Adipocyte (in vitro differentiated cells): ENCODE results near the gene MEIS3.

ENCODE experiments used
- DNase-seq: peaks from one replicate; pipeline ENCODE4 v3.0.0-alpha.2; 2015; ENCODE audit warnings: low read depth
- H3K27me3 ChIP-seq: replicated peaks from 2 replicates; pipeline ENCODE4 v1.7.0; 2013; ENCODE audit warnings: mild to moderate bottlenecking, low read length, moderate library complexity; ENCODE audit not compliant: control insufficient read depth, insufficient read depth
- H3K36me3 ChIP-seq: 2 replicates; pipeline ENCODE4 v1.7.0; 2013; ENCODE audit warnings: low read length, mild to moderate bottlenecking, moderate library complexity; ENCODE audit not compliant: control insufficient read depth, insufficient read depth, severe bottlenecking
- H3K4me1 ChIP-seq: 2 replicates; pipeline ENCODE4 v1.7.0; 2013; ENCODE audit warnings: mild to moderate bottlenecking, low read length, moderate library complexity; ENCODE audit not compliant: control insufficient read depth, insufficient read depth
- H3K4me3 ChIP-seq: 2 replicates; pipeline ENCODE4 v1.7.0; 2013; ENCODE audit warnings: mild to moderate bottlenecking, low read length, moderate library complexity
- H3K9ac ChIP-seq: 2 replicates; pipeline ENCODE4 v1.7.0; 2013; ENCODE audit warnings: mild to moderate bottlenecking, low read length, moderate library complexity
- H3K9me3 ChIP-seq: 2 replicates; pipeline ENCODE4 v1.7.0; 2013; ENCODE audit warnings: mild to moderate bottlenecking, low read length, moderate library complexity; ENCODE audit not compliant: control insufficient read depth

The MEIS3 gene

DNA sequence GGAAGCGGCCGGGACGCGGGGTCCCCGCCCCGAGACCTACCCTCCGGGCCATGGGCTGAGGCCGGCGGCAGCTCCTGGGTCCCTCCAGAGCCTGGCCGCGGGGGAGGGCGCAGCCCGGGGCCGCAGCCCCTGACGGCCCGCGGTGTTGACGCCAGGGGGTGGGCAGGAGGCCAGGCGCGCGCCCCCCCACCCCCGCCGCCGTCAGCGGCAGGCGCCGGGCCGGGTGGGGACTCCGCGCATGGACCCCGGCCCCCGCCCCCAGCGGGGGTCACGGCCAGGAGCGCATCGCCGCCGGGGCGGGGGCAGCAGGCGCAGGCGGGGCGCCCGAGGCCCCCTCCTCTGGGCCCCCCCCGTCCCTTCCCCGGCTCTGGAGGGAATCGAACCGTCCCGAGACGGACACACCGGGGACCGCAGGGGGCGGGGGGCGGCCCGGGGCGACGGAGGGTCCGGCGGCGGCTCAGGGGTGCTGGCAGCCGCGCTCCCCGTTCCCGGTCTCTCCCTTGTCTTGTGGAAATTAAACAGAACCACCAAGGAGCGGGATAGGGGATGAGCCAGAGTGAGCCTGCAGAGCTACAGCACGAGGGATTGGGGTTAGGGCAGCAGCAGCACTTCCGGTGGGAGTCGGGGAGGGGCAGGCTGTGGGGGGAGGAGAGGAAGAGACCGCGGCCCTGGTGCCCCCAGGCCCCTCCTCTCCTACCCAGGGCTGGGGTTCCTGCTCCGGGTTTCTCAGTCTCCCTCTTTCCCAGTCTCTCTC lies at the start of gene MEIS3:
Gene MEIS3 (minus strand): TSS at position 498 of the 754 bp plus-strand sequence. CDS start 446 bp downstream, at position 52.
- Histone ChIP-seq H3K27me3 (peaks cover 33% of the 10 kb centered on the region), H3K36me3 (peaks cover 3% of the 10 kb centered on the region), H3K9ac (peak within 1 kb of the TSS; percentile 79), H3K9me3 (no peaks in the 10 kb centered on the region), H3K4me1 (peaks cover 10% of the 10 kb centered on the region), H3K4me3 (peak within 1 kb of the TSS; percentile 79)
- DNase-seq = peak; percentile 52

DNA sequence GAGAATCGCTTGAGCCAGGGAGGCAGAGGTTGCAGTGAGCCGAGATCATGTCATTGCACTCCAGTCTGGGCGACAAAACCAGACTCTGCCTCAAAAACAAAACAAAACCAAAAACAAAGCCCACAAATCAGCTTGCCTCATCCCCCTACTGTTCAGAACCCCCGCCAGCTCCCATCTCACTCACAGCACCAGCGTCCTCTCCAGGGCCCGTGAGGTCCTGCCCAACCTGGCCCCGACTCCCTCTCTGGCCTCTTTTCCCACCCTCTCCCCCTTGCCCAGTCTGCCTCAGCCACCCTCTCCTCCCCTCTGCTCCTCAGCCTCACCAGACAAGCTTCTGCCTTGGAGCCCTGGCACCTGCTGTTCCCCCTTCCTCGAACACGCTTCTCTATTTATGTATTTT lies 48.6 kb upstream of the MEIS3 start:
- peaks cover 61% of the 10 kb centered on the region for H3K27me3 ChIP-seq
- H3K9ac ChIP-seq = no peak overlapping the region
- no peak overlapping the region for H3K4me3 ChIP-seq
- H3K36me3 ChIP-seq = no peaks in the 10 kb centered on the region
- H3K9me3 ChIP-seq = peaks cover 4% of the 10 kb centered on the region
- DNase-seq = no peak
- H3K4me1 ChIP-seq = peaks cover 3% of the 10 kb centered on the region

DNA sequence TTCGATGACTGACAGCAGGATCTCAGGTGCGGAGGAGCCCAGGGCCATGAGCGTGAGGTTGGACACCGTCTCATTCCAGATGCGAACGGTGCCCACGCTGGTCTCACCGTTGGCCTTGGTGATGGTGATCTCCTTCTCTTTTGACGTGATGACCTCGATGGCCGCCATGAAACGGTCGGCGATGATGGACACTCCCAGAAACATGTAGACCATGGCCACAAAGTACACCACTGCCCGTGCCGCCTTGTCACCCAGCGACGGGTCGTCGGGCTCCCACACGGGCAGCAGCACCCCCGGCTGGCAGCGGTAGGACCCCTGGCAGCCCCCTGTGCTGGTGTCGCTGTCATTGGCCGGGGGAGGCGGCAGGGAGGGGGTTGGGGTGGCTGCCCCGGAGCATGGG lies 46.6 kb upstream of the MEIS3 start:
- Histone ChIP-seq H3K27me3 (peaks cover 61% of the 10 kb centered on the region), H3K36me3 (no peaks in the 10 kb centered on the region), H3K4me1 (no peaks in the 10 kb centered on the region), H3K9ac (no peak overlapping the region), H3K4me3 (no peak overlapping the region), H3K9me3 (peaks cover 4% of the 10 kb centered on the region)
- no peak for DNase-seq

DNA sequence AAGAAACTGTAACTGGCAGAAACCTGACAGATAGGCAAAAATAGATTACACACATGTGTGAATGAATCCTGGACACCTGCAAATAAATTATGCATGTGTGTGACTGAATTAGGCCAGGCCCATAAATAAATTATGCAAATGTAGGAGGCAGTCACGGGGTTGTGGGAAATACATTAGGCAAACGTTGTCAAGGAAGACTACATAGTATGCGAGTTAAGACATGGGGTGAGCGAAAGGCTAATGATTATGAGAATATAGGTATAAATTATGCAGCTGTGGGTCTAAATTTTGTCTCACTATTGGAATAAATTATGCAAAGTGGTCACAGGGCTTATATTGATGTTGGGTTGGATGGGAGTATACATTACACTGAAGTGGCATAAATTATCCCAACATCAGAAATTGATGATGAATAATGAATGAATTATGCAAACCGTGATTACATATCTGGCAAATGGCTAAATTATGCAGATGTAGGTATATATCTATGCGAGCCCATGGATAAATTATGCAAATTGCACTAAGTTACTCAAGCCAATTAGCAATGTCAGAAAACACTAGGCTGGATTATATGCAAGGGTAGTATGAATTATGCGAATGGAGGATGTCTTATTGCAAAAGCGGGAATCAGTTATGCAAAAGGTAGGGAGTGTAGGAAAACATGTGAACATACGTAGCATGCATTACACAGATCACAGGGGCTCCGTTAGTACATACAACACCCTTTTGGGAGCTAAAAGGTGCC lies 45.5 kb upstream of the MEIS3 start:
- no peaks in the 10 kb centered on the region for H3K36me3 ChIP-seq
- H3K4me1 ChIP-seq = no peaks in the 10 kb centered on the region
- no peak for DNase-seq
- H3K4me3 ChIP-seq = no peak overlapping the region
- peaks cover 4% of the 10 kb centered on the region for H3K9me3 ChIP-seq
- H3K27me3 ChIP-seq = peaks cover 57% of the 10 kb centered on the region
- no peak overlapping the region for H3K9ac ChIP-seq

DNA sequence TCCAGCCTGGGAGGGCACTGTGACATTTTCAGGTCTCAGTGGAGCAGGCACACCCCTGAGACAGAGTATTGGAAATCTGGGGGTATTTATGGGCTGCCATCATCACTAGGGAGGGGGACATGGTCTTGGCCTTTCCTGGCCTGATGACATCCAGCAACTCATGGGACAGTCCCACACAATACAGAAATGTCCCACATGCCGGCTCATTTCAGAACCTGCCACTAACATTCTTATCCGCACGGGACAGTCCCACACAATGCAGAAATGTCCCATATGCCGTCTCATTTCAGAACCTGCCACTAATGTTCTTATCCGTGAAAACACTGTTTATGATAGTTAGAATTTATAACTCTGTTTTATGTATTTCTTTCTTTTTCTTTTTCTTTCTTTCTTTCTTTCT lies 42.5 kb upstream of the MEIS3 start:
- Histone ChIP-seq H3K36me3 (no peaks in the 10 kb centered on the region), H3K4me1 (no peaks in the 10 kb centered on the region), H3K9ac (no peak overlapping the region)

DNA sequence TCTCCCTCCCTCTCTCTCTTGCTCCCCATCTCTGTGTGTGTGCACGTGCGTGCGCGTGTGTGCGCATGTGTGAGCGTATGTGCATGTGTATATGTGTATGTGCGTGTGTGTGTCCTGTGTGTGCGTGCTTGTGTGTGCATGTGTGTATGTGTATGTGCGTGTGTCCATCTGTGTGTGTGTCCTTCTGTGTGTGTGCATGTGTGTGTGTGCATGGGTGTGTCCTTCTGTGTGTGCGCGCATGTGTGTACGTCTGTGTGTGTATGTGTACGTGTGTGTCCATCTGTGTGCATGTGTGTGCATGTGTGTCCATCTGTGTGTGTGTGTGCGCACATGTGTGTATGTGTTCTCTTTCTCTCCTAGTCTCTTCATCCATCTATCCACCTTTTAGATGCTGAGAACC lies 40.1 kb upstream of the MEIS3 start:
- DNase-seq = no peak
- Histone ChIP-seq H3K9ac (no peak overlapping the region), H3K4me3 (no peak overlapping the region), H3K9me3 (peaks cover 21% of the 10 kb centered on the region), H3K4me1 (no peaks in the 10 kb centered on the region), H3K27me3 (peaks cover 56% of the 10 kb centered on the region), H3K36me3 (no peaks in the 10 kb centered on the region)

More for the DNA sequence above, 42.5 kb upstream of the MEIS3 start:
- Histone ChIP-seq H3K27me3 (peaks cover 54% of the 10 kb centered on the region), H3K4me3 (no peak overlapping the region), H3K9me3 (peaks cover 5% of the 10 kb centered on the region)
- DNase-seq = no peak

DNA sequence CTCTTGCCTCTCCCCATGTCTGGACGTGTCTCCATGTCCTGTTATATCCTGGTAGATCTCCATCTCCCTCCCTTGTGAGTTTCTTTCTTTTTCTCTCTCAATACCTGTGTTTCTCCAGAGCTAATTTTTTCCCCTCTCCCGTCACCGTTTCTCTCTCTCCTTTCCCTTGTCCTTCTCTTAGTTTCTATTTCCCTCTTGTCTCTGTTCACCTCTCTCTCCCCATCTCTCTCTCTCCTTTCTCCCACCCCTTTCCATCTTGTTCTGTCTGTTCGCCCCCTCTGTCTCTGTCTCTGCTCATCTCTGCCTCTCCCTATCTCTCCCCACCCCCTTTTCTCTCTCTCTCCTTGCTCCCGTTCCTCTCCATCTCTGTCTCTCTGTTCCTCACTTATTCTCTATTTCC lies 39.3 kb upstream of the MEIS3 start:
- peaks cover 21% of the 10 kb centered on the region for H3K9me3 ChIP-seq
- no peak overlapping the region for H3K9ac ChIP-seq
- H3K4me3 ChIP-seq = no peak overlapping the region
- no peaks in the 10 kb centered on the region for H3K36me3 ChIP-seq
- no peak for DNase-seq
- peaks cover 57% of the 10 kb centered on the region for H3K27me3 ChIP-seq
- H3K4me1 ChIP-seq = no peaks in the 10 kb centered on the region

DNA sequence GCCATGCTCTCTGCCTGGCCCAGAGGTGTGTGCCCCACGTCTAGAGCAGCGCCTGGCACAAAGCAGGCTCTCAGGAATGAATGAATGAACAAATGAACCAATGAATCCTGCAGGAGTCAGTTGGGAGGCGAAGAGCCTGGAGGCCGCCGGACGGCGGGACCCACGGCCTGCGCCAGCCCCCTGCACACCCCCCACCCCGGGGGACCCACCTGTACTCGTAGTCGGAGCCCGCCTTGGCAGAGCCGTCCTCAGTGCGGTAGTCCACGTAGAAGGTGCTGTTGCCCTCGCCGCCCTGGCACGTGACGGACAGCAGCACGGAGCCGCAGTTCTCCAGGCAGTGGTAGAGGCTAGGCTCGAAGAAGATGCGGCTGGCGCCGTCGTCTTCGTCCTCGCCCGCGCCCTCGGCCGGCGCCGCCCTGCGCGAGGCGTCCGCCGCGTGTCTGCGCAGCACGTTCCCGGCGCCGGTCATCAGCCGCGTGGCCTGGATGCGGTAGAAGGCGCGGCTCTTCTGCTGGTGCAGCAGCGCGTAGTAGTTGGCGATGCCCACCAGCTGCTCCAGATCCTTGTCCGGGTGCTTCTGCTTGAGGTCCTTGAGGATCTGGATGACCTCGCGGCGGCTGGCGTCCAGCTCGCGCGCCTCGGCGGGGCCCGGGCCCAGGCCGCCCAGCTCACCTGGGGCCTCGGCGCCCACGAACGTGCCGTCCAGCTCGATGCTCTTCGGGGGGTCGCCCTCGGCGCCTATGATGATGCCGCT lies 37.6 kb upstream of the MEIS3 start:
- Histone ChIP-seq H3K4me1 (no peaks in the 10 kb centered on the region), H3K27me3 (peaks cover 62% of the 10 kb centered on the region)
- peak; percentile 11 for DNase-seq

DNA sequence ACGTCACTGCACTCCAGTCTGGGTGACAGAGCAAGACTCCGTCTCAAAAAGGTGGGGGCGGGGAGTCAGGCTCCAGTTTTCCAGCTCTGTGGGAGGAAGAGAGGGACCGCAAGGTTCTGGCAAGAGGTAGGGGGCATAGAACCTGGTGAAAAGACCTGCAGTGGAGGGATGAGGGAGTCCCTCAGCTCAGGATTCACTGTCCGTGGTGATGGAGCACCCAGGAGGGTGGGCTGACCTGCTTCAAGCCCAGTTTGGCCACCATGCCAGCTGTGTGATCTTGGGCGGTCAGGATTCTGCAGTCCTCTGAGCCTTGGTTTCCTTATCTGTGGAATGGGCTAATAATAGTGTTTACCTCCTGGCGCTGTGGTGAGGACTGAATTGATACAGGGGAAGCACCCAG lies 31.2 kb upstream of the MEIS3 start:
- H3K9me3 ChIP-seq = peaks cover 11% of the 10 kb centered on the region
- H3K4me1 ChIP-seq = peaks cover 4% of the 10 kb centered on the region
- DNase-seq = no peak
- no peak overlapping the region for H3K9ac ChIP-seq
- no peaks in the 10 kb centered on the region for H3K36me3 ChIP-seq
- peaks cover 61% of the 10 kb centered on the region for H3K27me3 ChIP-seq
- no peak overlapping the region for H3K4me3 ChIP-seq

More for the DNA sequence above, 37.6 kb upstream of the MEIS3 start:
- Histone ChIP-seq H3K9me3 (peaks cover 21% of the 10 kb centered on the region), H3K9ac (no peak overlapping the region), H3K36me3 (no peaks in the 10 kb centered on the region), H3K4me3 (no peak overlapping the region)

DNA sequence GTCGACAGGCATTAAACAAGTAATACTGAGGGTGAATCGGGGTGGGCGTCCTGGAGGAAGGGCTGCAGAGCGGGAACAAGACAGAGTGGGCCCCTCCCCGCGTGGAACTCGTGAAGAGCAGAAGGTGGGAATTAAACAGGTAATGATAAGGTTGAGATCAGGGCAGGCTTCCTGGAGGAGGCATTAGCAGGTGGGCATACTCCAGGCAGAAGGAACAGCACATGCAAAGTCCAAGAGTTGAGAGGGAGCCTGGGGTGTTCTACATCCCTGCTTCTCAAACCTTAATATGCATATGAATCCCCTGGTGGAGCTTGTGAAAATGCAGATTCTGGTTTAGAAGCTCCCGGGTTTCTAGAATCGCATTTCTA lies 29.0 kb upstream of the MEIS3 start:
- DNase-seq = no peak
- H3K4me3 ChIP-seq = no peak overlapping the region
- peaks cover 65% of the 10 kb centered on the region for H3K27me3 ChIP-seq
- peaks cover 5% of the 10 kb centered on the region for H3K9me3 ChIP-seq
- no peak overlapping the region for H3K9ac ChIP-seq
- no peaks in the 10 kb centered on the region for H3K36me3 ChIP-seq
- peaks cover 4% of the 10 kb centered on the region for H3K4me1 ChIP-seq
